HepG2 (cell line): ENCODE results near the gene DCUN1D2. TPM values are rescaled to one million over a fixed set of nuclear protein-coding genes. Genes with fewer than 3 reads are reported as not detected.

Experiments used
- CBX5 ChIP-seq: sonication (generic); formaldehyde crosslinking; IDR thresholded peaks from 2 replicates; pipeline ENCODE4 v1.4.0; 2020; ENCODE audit warnings: missing genetic modification reagents, borderline replicate concordance
- EED ChIP-seq: sonication (generic); formaldehyde crosslinking; IDR thresholded peaks from 2 replicates; pipeline ENCODE4 v1.5.0; 2020; ENCODE audit warnings: mild to moderate bottlenecking, missing genetic modification reagents
- PHF20 ChIP-seq: sonication (generic); formaldehyde crosslinking; IDR thresholded peaks from 2 replicates; pipeline ENCODE4 v1.5.0; 2020; ENCODE audit warnings: mild to moderate bottlenecking, missing genetic modification reagents
- POLR2AphosphoS5 ChIP-seq: IDR thresholded peaks from 2 replicates; pipeline ENCODE4 v1.6.1; 2012; ENCODE audit warnings: low read depth, low read length
- SMAD1 ChIP-seq: sonication (generic); formaldehyde crosslinking; IDR thresholded peaks from 2 replicates; pipeline ENCODE4 v1.4.0; 2020; ENCODE audit warnings: missing genetic modification reagents, low read depth, mild to moderate bottlenecking, borderline replicate concordance
- SOX5 ChIP-seq: IDR thresholded peaks from 2 replicates; pipeline ENCODE4 v1.6.1; 2016; ENCODE audit warnings: borderline replicate concordance
- ZFY ChIP-seq: sonication (generic); formaldehyde crosslinking; IDR thresholded peaks from 2 replicates; pipeline ENCODE4 v1.4.0; 2020; ENCODE audit warnings: missing genetic modification reagents
- ZNF225 ChIP-seq: sonication (generic); formaldehyde crosslinking; IDR thresholded peaks from 2 replicates; pipeline ENCODE4 v1.4.0; 2020; ENCODE audit warnings: mild to moderate bottlenecking, missing genetic modification reagents
- ZNF263 ChIP-seq: sonication (generic); formaldehyde crosslinking; IDR thresholded peaks from 2 replicates; pipeline ENCODE4 v1.4.0; 2020; ENCODE audit warnings: missing genetic modification reagents
- ZNF350 ChIP-seq: sonication (generic); formaldehyde crosslinking; IDR thresholded peaks from 2 replicates; pipeline ENCODE4 v1.4.0; 2020; ENCODE audit warnings: mild to moderate bottlenecking, low read depth, missing genetic modification reagents, borderline replicate concordance
- ZNF367 ChIP-seq: sonication (generic); formaldehyde crosslinking; IDR thresholded peaks from 2 replicates; pipeline ENCODE4 v1.4.0; 2020; ENCODE audit warnings: missing genetic modification reagents, borderline replicate concordance
- ZNF501 ChIP-seq: sonication (generic); formaldehyde crosslinking; IDR thresholded peaks from 2 replicates; pipeline ENCODE4 v1.5.1; 2020; ENCODE audit warnings: mild to moderate bottlenecking, moderate library complexity, missing genetic modification reagents
- ZNF530 ChIP-seq: sonication (generic); formaldehyde crosslinking; IDR thresholded peaks from 2 replicates; pipeline ENCODE4 v1.5.0; 2020; ENCODE audit warnings: low read depth, mild to moderate bottlenecking, missing genetic modification reagents
- ZZZ3 ChIP-seq: sonication (generic); formaldehyde crosslinking; IDR thresholded peaks from 2 replicates; pipeline ENCODE4 v1.4.0; 2020; ENCODE audit warnings: missing genetic modification reagents, mild to moderate bottlenecking, borderline replicate concordance
- polyA plus RNA-seq, 8 experiments: library from polyadenylated mRNA; depleted of rRNA in 3 of 8; stranded (reverse) in 7 of 8; unstranded in 1 of 8; fragments of >200 nt; fragmentation: Illumina TruSeq in 4 of 8; extraction: Trizol in 4 of 8; gene quantifications; 2 replicates each; pipeline versions ENCODE4 v1.2.1 to v1.2.3, GENCODE V29; 2011 to 2016; ENCODE audit warnings: low read depth in 4 of 8, missing spikeins in 1 of 8, mixed read lengths in 1 of 8; ENCODE audit not compliant: insufficient read depth in 1 of 8
- total RNA-seq, 5 experiments: library from RNA; depleted of rRNA; stranded (reverse); fragments of >200 nt; fragmentation: Illumina TruSeq; extraction: Trizol; gene quantifications; 2 replicates each; pipeline ENCODE4 v1.2.3, GENCODE V29; 2016; ENCODE audit warnings: low read depth in 1 of 5
- TF ChIP-seq, protein P1 (sequence below): sonication (generic); formaldehyde crosslinking; conservative IDR thresholded peaks from 2 replicates; pipeline ENCODE4 v1.4.0; 2020; ENCODE audit warnings: mild to moderate bottlenecking, missing genetic modification reagents, moderate library complexity
- TF ChIP-seq, protein P2 (sequence below): sonication (generic); formaldehyde crosslinking; IDR thresholded peaks from 2 replicates; pipeline ENCODE4 v1.8.1; 2022; ENCODE audit warnings: mild to moderate bottlenecking, missing genetic modification reagents
- TF ChIP-seq, protein P3 (sequence below): sonication (generic); formaldehyde crosslinking; IDR thresholded peaks from 2 replicates; pipeline ENCODE4 v1.4.0; 2020; ENCODE audit warnings: missing genetic modification reagents
- TF ChIP-seq, protein P4 (sequence below): sonication (generic); formaldehyde crosslinking; IDR thresholded peaks from 2 replicates; pipeline ENCODE4 v1.4.0; 2020; ENCODE audit warnings: missing genetic modification reagents, borderline replicate concordance

DCUN1D2 gene
- total and polyA plus RNA-seq, 2 of the 13 experiments (the other 11 are each of a cell fraction or from before 2014, with no cell fraction given) = 9.1 to 9.6 TPM

DNA sequence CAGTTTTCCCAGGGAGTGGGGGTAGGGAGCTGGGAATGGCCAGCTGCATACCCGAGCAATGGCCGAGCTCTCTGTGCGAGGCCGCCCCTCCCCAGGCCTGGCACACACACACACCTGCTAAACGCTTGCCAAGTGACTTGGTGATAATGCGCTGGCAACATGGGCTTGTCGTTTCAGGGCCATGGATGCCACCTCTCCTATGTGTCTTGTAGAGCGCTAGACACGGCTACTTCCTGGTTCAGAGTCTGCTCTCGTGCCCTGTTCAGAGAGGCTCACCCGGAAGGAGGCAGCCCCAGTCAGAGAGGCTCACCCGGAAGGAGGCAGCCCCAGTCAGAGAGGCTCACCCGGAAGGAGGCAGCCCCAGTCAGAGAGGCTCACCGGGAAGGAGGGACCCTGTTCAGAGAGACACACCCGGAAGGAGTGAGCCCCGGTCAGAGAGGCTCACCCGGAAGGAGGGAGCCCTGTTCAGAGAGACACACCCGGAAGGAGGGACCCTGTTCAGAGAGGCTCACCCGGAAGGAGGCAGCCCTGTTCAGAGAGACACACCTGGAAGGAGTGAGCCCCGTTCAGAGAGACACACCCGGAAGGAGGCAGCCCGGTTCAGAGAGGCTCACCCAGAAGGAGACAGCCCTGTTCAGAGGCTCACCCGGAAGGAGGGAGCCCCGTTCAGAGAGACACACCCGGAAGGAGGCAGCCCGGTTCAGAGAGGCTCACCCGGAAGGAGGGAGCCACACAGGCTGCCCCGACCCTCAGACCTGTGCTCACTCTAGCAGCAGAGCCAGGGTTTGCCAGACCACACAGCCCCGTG, 41.4 kb downstream of the DCUN1D2 start (continued):
- TF ChIP-seq CBX5 (peak; percentile 44; the same call in 1 of the 2 replicates), ZNF367 (CRISPR knock-in tag) (no peak), ZNF350 (CRISPR knock-in tag) (peak; percentile 95; the same call in 1 of the 2 replicates), ZNF501 (0 out of 2 replicates have a peak, but pooled peaks have one; percentile 14), ZNF530 (CRISPR knock-in tag) (no peak), ZZZ3 (CRISPR knock-in tag) (peak; percentile 71; the same call in 1 of the 2 replicates), SOX5 (no peak), SMAD1 (CRISPR knock-in tag) (0 out of 2 replicates have a peak, but pooled peaks have one; percentile 61), EED (peak; percentile 88; the same call in 1 of the 2 replicates), ZNF225 (peak; percentile 28; the same call in 1 of the 2 replicates), POLR2AphosphoS5 (peak; percentile 55), PHF20 (CRISPR knock-in tag) (peak; percentile 99), ZNF263 (no peak), ZFY (CRISPR knock-in tag) (peak; percentile 72)
- TF ChIP-seq, protein P1, sequence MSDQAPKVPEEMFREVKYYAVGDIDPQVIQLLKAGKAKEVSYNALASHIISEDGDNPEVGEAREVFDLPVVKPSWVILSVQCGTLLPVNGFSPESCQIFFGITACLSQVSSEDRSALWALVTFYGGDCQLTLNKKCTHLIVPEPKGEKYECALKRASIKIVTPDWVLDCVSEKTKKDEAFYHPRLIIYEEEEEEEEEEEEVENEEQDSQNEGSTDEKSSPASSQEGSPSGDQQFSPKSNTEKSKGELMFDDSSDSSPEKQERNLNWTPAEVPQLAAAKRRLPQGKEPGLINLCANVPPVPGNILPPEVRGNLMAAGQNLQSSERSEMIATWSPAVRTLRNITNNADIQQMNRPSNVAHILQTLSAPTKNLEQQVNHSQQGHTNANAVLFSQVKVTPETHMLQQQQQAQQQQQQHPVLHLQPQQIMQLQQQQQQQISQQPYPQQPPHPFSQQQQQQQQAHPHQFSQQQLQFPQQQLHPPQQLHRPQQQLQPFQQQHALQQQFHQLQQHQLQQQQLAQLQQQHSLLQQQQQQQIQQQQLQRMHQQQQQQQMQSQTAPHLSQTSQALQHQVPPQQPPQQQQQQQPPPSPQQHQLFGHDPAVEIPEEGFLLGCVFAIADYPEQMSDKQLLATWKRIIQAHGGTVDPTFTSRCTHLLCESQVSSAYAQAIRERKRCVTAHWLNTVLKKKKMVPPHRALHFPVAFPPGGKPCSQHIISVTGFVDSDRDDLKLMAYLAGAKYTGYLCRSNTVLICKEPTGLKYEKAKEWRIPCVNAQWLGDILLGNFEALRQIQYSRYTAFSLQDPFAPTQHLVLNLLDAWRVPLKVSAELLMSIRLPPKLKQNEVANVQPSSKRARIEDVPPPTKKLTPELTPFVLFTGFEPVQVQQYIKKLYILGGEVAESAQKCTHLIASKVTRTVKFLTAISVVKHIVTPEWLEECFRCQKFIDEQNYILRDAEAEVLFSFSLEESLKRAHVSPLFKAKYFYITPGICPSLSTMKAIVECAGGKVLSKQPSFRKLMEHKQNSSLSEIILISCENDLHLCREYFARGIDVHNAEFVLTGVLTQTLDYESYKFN (CRISPR knock-in tag) = peak; percentile 60
- TF ChIP-seq, protein P2, sequence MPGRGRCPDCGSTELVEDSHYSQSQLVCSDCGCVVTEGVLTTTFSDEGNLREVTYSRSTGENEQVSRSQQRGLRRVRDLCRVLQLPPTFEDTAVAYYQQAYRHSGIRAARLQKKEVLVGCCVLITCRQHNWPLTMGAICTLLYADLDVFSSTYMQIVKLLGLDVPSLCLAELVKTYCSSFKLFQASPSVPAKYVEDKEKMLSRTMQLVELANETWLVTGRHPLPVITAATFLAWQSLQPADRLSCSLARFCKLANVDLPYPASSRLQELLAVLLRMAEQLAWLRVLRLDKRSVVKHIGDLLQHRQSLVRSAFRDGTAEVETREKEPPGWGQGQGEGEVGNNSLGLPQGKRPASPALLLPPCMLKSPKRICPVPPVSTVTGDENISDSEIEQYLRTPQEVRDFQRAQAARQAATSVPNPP (CRISPR knock-in tag) = 0 out of 2 replicates have a peak, but pooled peaks have one; percentile 40
- TF ChIP-seq, protein P3, sequence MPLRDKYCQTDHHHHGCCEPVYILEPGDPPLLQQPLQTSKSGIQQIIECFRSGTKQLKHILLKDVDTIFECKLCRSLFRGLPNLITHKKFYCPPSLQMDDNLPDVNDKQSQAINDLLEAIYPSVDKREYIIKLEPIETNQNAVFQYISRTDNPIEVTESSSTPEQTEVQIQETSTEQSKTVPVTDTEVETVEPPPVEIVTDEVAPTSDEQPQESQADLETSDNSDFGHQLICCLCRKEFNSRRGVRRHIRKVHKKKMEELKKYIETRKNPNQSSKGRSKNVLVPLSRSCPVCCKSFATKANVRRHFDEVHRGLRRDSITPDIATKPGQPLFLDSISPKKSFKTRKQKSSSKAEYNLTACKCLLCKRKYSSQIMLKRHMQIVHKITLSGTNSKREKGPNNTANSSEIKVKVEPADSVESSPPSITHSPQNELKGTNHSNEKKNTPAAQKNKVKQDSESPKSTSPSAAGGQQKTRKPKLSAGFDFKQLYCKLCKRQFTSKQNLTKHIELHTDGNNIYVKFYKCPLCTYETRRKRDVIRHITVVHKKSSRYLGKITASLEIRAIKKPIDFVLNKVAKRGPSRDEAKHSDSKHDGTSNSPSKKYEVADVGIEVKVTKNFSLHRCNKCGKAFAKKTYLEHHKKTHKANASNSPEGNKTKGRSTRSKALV (CRISPR knock-in tag) = no peak
- TF ChIP-seq, protein P4, sequence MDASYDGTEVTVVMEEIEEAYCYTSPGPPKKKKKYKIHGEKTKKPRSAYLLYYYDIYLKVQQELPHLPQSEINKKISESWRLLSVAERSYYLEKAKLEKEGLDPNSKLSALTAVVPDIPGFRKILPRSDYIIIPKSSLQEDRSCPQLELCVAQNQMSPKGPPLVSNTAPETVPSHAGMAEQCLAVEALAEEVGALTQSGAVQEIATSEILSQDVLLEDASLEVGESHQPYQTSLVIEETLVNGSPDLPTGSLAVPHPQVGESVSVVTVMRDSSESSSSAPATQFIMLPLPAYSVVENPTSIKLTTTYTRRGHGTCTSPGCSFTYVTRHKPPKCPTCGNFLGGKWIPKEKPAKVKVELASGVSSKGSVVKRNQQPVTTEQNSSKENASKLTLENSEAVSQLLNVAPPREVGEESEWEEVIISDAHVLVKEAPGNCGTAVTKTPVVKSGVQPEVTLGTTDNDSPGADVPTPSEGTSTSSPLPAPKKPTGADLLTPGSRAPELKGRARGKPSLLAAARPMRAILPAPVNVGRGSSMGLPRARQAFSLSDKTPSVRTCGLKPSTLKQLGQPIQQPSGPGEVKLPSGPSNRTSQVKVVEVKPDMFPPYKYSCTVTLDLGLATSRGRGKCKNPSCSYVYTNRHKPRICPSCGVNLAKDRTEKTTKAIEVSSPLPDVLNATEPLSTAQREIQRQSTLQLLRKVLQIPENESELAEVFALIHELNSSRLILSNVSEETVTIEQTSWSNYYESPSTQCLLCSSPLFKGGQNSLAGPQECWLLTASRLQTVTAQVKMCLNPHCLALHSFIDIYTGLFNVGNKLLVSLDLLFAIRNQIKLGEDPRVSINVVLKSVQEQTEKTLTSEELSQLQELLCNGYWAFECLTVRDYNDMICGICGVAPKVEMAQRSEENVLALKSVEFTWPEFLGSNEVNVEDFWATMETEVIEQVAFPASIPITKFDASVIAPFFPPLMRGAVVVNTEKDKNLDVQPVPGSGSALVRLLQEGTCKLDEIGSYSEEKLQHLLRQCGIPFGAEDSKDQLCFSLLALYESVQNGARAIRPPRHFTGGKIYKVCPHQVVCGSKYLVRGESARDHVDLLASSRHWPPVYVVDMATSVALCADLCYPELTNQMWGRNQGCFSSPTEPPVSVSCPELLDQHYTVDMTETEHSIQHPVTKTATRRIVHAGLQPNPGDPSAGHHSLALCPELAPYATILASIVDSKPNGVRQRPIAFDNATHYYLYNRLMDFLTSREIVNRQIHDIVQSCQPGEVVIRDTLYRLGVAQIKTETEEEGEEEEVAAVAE (CRISPR knock-in tag) = no peak
